ENCODE results near the gene ARHGAP26. TPM values are rescaled to one million over a fixed set of nuclear protein-coding genes. Genes with fewer than 3 reads are reported as not detected.
A peak's percentile ranks its signal among the peaks of the same experiment; 100 is the strongest.

ARHGAP26 gene
- total RNA-seq, 1 donor from 2014 or later, result 17.1 TPM

DNA sequence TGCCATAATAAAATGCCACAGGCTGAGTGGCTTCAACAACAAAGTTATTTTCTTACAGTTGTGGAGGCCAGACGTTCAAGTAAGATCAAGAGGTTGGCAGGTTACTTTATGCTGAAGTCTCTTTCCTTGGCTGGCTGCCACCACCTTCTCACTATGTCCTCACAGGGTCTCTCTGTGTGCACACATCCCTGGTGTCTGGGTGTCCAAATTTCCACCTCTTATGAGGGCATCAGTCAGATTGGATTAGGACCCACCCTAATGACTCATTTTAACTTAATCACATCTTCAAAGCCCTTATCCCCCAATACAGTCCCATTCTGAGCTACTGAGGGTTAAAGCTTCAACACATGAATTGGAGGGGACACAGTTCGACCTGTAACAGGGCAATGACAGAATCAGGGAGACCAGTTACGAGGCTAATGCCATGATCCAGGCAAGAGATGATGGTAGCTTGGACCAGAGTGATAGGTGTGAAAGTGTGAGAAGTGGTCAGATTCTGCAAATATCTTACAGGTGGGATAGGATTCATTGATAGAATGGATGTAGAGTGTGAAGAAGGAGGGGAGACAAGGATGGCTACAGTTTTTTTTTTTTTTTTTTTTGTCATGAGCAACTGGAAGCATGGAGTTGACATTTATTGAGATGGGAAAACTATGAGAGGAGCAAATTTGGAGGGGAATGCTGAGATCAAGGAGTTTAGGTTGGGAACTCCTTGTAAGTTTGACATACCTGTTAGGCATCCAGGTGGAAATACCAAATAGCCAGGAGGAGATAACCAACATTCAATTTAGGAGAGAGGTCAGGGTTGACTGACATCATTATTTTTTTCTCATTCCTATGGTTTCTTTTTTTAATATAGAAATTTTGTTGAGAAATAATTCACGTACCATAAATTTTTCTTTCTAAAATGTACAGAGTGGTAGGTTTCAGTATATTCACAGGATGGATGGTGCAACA, 44.7 kb upstream of the ARHGAP26 start:
- H3K36me3 ChIP-seq (ENCODE audit: control insufficient read depth, insufficient read depth, low read length), result no peaks in the 10 kb centered on the region
- H3K27me3 ChIP-seq (ENCODE audit: control insufficient read depth, insufficient read depth, low read length), result no peaks in the 10 kb centered on the region
- peak; percentile 55 for DNase-seq (ENCODE audit: low read depth)
- H3K4me3 ChIP-seq (ENCODE audit: low read depth, low read length), result no peak overlapping the region
- no peak for FAIRE-seq
- TF ChIP-seq, protein P1, sequence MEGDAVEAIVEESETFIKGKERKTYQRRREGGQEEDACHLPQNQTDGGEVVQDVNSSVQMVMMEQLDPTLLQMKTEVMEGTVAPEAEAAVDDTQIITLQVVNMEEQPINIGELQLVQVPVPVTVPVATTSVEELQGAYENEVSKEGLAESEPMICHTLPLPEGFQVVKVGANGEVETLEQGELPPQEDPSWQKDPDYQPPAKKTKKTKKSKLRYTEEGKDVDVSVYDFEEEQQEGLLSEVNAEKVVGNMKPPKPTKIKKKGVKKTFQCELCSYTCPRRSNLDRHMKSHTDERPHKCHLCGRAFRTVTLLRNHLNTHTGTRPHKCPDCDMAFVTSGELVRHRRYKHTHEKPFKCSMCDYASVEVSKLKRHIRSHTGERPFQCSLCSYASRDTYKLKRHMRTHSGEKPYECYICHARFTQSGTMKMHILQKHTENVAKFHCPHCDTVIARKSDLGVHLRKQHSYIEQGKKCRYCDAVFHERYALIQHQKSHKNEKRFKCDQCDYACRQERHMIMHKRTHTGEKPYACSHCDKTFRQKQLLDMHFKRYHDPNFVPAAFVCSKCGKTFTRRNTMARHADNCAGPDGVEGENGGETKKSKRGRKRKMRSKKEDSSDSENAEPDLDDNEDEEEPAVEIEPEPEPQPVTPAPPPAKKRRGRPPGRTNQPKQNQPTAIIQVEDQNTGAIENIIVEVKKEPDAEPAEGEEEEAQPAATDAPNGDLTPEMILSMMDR (IDR thresholded peaks at IDR 0.05; ENCODE audit: insufficient read depth, low read length, severe bottlenecking), result no peak

GRCh38 chr5:142726188-142726731, 43.9 kb upstream of the ARHGAP26 start:
- peak; percentile 90 for DNase-seq (ENCODE audit: low read depth)
- no peak overlapping the region for H3K4me3 ChIP-seq (ENCODE audit: low read depth, low read length)

GRCh38 chr5:142727735-142728047, 42.5 kb upstream of the ARHGAP26 start:
- FAIRE-seq, result no peak
- no peak for DNase-seq (ENCODE audit: low read depth)

More at GRCh38 chr5:142726188-142726731, 43.9 kb upstream of the ARHGAP26 start:
- no peak for FAIRE-seq
- TF ChIP-seq, protein P1 (IDR thresholded peaks at IDR 0.05; ENCODE audit: insufficient read depth, low read length, severe bottlenecking), result no peak
- Histone ChIP-seq H3K36me3 (ENCODE audit: control insufficient read depth, insufficient read depth, low read length) (no peaks in the 10 kb centered on the region), H3K27me3 (ENCODE audit: control insufficient read depth, insufficient read depth, low read length) (no peaks in the 10 kb centered on the region)

DNA sequence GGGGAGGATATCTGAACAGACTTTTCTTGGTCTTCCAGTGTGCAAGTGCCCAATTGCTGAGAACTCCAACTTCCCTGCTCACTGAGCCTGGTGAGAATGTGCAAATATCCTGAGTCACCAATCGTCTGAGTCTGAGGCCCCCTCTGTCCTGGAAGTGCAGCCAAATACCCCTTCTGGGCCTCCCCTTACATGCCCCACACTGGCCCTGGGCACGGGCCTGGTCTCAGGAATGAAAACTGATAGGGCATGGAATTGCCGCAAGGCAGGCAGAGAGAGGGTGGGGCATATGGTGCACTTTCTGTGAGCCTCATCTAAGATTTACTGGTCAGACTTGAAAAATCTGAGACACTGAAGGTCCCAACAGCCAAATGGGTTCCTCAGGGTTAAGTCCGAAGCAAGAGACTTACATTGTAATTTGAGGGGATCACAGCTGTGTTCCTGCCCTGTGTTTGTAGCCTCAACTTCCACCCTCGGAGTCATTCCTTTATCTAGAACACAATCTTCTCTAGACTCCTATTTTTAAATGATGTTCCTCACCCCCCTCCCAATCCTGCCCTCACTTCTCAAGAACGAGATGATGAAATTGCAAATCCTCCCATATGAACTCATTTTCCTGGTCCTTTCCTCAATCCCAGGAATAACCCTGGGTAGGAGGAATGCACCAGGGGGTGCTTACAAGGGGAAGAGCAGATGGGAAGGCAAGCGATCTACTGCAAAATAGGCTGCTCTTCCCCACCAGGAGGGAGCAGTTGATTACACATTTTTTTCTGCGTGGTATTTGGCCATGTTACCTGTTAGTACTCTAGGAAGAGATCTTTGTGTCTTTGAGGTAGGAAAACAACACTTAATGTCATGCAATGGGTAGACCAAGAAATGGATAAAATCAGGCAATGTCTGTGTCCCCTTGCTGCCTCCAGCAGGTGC, 34.6 kb upstream of the ARHGAP26 start:
- no peak overlapping the region for H3K4me3 ChIP-seq (ENCODE audit: low read depth, low read length)
- DNase-seq (ENCODE audit: low read depth) (no peak), FAIRE-seq (peak; percentile 32)
- no peaks in the 10 kb centered on the region for H3K27me3 ChIP-seq (ENCODE audit: control insufficient read depth, insufficient read depth, low read length)
- TF ChIP-seq, protein P1 (IDR thresholded peaks at IDR 0.05; ENCODE audit: insufficient read depth, low read length, severe bottlenecking), result no peak
- no peaks in the 10 kb centered on the region for H3K36me3 ChIP-seq (ENCODE audit: control insufficient read depth, insufficient read depth, low read length)

More at GRCh38 chr5:142727735-142728047, 42.5 kb upstream of the ARHGAP26 start:
- H3K4me3 ChIP-seq (ENCODE audit: low read depth, low read length), result no peak overlapping the region
- TF ChIP-seq, protein P1 (IDR thresholded peaks at IDR 0.05; ENCODE audit: insufficient read depth, low read length, severe bottlenecking), result no peak
- no peaks in the 10 kb centered on the region for H3K27me3 ChIP-seq (ENCODE audit: control insufficient read depth, insufficient read depth, low read length)
- H3K36me3 ChIP-seq (ENCODE audit: control insufficient read depth, insufficient read depth, low read length), result no peaks in the 10 kb centered on the region

- DNase-seq (ENCODE audit: low read depth), result no peak
- TF ChIP-seq, protein P1 (IDR thresholded peaks at IDR 0.05; ENCODE audit: insufficient read depth, low read length, severe bottlenecking), result no peak
- Histone ChIP-seq H3K36me3 (ENCODE audit: control insufficient read depth, insufficient read depth, low read length) (no peaks in the 10 kb centered on the region), H3K27me3 (ENCODE audit: control insufficient read depth, insufficient read depth, low read length) (no peaks in the 10 kb centered on the region), H3K4me3 (ENCODE audit: low read depth, low read length) (no peak overlapping the region)
- FAIRE-seq, result no peak
Measured at GRCh38 chr5:142736247-142736632, 33.9 kb upstream of the ARHGAP26 start.

Data from bronchial epithelial cell (primary cell).